Tibial nerve (tissue), 4 donors: ENCODE measurements around the gene ATF4.

Experiments used
- EP300 ChIP-seq, 2 donors: sonication (generic); formaldehyde crosslinking; IDR thresholded peaks; one replicate each; pipeline ENCODE4 v1.6.1; 2017; ENCODE audit warnings: antibody characterized with exemption in 2 of 2, mild to moderate bottlenecking in 1 of 2
- POLR2A ChIP-seq, 2 donors: fragments of 450-650 bp; IDR thresholded peaks; one replicate each; pipeline ENCODE4 v1.6.1; 2017; ENCODE audit warnings: antibody characterized with exemption in 2 of 2, mild to moderate bottlenecking in 2 of 2, moderate library complexity in 2 of 2
- TF ChIP-seq, protein P1 (sequence below), 5 experiments: fragments of 200-600 bp in 3 of 5; fragments of 450-650 bp in 2 of 5; sonication (generic) in 3 of 5; IDR thresholded peaks; one replicate each; pipeline ENCODE4 v1.5.1; 2016 to 2019; ENCODE audit warnings: antibody characterized with exemption in 5 of 5, mild to moderate bottlenecking in 3 of 5, moderate library complexity in 2 of 5

DNA sequence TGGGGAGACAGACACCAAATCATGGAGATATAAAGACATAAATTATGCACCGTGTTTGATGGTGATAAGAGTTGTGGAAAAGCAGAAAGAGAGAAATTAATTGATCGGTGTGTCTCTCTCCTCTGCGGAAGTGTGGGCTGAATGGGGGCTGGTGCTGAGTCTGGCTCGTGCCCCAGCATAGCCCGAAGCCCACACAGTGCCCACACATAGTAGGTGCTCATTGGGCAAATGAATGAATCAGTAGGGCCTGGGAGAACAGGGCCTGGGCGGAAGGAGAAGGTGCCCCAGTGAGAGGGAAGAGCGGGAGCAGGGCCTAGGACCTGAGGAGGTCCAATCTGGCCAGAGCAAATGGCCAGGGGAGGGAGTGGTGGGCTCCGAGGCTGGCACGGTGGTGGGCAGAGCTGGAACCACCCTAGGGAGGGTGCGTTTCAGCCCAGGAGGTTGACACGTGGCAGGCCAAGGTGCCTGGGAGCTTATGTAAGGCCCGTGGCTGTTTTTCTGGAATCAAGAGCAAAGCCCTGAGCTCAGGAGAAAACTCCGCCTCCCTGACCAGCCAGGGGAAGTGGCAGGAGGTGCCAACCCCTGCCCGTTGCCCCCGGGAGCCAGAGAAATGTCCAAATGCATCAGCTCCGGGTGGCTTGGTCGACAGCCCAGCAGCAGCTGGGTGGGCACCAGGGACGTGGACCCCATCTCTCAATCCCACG lies 48.1 kb downstream of the ATF4 start:
- TF ChIP-seq, protein P1, sequence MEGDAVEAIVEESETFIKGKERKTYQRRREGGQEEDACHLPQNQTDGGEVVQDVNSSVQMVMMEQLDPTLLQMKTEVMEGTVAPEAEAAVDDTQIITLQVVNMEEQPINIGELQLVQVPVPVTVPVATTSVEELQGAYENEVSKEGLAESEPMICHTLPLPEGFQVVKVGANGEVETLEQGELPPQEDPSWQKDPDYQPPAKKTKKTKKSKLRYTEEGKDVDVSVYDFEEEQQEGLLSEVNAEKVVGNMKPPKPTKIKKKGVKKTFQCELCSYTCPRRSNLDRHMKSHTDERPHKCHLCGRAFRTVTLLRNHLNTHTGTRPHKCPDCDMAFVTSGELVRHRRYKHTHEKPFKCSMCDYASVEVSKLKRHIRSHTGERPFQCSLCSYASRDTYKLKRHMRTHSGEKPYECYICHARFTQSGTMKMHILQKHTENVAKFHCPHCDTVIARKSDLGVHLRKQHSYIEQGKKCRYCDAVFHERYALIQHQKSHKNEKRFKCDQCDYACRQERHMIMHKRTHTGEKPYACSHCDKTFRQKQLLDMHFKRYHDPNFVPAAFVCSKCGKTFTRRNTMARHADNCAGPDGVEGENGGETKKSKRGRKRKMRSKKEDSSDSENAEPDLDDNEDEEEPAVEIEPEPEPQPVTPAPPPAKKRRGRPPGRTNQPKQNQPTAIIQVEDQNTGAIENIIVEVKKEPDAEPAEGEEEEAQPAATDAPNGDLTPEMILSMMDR (IDR thresholded peaks at IDR 0.05): no peak
- TF ChIP-seq POLR2A (IDR thresholded peaks at IDR 0.05): no peak
- TF ChIP-seq EP300 (IDR thresholded peaks at IDR 0.05): no peak
